Loucy (cell line): ENCODE data around the gene ASPSCR1.

Experiments
- CTCF ChIP-seq: fragments of 200-600 bp; sonication (generic); conservative IDR thresholded peaks from 2 replicates; pipeline ENCODE4 v1.5.1; 2014; ENCODE audit warnings: mild to moderate bottlenecking, antibody characterized with exemption, low read length
- EZH2phosphoT487 ChIP-seq: fragments of 200-600 bp; IDR thresholded peaks from 2 replicates; pipeline ENCODE4 v1.6.1; 2018; ENCODE audit warnings: antibody characterized with exemption, mild to moderate bottlenecking, moderate library complexity, borderline replicate concordance

GRCh38 chr17:82003411-82004381, 26.3 kb downstream of the ASPSCR1 start:
- TF ChIP-seq CTCF (no peak), EZH2phosphoT487 (no peak)
